Subcutaneous adipose tissue (tissue), 4 donors: ENCODE results near the gene VENTX. TPM values are rescaled to one million over a fixed set of nuclear protein-coding genes. Genes with fewer than 3 reads are reported as not detected.

ENCODE experiments used
- CTCF ChIP-seq: fragments of 450-650 bp; IDR thresholded peaks from one replicate; pipeline ENCODE4 v1.5.1; 2016; ENCODE audit warnings: low read depth, mild to moderate bottlenecking, control low read depth, antibody characterized with exemption, moderate library complexity
- total RNA-seq, 4 donors: library from RNA; depleted of rRNA; stranded (reverse); fragments of >200 nt; gene quantifications; one replicate each; pipeline ENCODE4 v1.1.0, GENCODE V29; 2016

VENTX gene
- total RNA-seq, result 1 to 10 TPM; 1.3 to 3.6 (median 2.9) TPM

- TF ChIP-seq CTCF, result no peak
These were observed at the start of gene VENTX for GRCh38 chr10:133237588-133238465. TSS of gene VENTX (plus strand) at chr10:133237855. CDS start at chr10:133237915, 60 bp downstream.

GRCh38 chr10:133187906-133188681 lies 49.6 kb upstream of the VENTX start:
- no peak for TF ChIP-seq CTCF

GRCh38 chr10:133189256-133189655 lies 48.4 kb upstream of the VENTX start:
- TF ChIP-seq CTCF, result no peak

GRCh38 chr10:133189726-133190125 lies 47.9 kb upstream of the VENTX start:
- TF ChIP-seq CTCF, result no peak

- no peak for TF ChIP-seq CTCF
These were observed 47.4 kb upstream of the VENTX start for GRCh38 chr10:133190225-133190624.

GRCh38 chr10:133191651-133192050 lies 46.0 kb upstream of the VENTX start:
- no peak for TF ChIP-seq CTCF

- no peak for TF ChIP-seq CTCF
These were observed 43.5 kb upstream of the VENTX start for GRCh38 chr10:133194151-133194550.
